Activated CD8-positive, alpha-beta memory T cell treated with anti-CD3 and anti-CD28 coated beads, Interleukin-2, amount 50 U/mL, for 1 hour (primary cell): ENCODE measurements around the gene MMP24.

Experiments used
- DNase-seq: peaks from one replicate; pipeline ENCODE4 v3.0.0-alpha.2; 2020; ENCODE audit errors: extremely low read depth

MMP24 gene

GRCh38 chr20:35293303-35294292 lies 67.1 kb downstream of the MMP24 start:
- DNase-seq: no peak

GRCh38 chr20:35294293-35294685 lies 67.8 kb downstream of the MMP24 start:
- DNase-seq: no peak

DNA sequence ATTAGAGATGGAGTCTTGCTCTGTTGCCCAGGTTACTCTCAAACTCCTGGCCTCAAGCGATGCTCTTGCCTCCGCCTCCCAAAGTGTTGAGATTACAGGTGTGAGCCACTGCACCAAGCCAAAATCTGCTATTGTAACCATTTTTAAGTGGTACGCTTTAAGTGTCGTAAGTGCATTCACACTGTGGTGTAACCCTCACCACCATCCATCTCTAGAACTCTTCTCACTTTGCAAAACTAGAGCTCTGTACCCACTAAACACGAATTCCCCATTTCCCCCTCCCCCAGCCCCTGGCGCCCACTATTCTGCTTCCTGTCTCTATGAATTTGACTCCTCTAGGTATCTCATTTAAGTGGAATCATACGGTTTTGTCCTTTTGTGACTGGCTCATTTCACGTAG lies 68.6 kb downstream of the MMP24 start:
- DNase-seq: no peak

- no peak for DNase-seq
Measured at GRCh38 chr20:35295674-35296073, 69.2 kb downstream of the MMP24 start.

DNA sequence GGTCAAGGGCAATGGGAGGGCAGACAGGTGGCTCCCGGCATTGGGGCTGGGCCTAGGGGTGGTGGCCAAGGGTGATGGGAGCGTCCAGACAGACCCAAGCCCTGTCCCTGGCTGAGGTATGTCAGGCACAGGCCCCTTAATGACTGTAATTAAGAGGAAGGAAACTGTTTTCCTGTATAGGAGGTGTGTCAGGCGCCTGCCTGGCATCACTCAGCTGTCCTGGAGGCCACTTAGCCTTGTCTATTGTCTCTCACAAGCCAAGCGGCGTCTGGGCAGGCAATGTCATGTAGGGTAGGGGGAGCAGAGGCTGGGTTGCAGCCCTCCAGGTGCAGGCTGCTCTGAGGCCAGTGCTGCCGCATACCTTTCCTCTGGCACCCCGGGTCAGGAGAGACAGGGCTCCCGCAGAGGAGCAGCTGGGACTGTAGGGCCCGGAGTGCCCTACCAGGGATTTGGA lies 69.6 kb downstream of the MMP24 start:
- no peak for DNase-seq

GRCh38 chr20:35297155-35297554 lies 70.7 kb downstream of the MMP24 start:
- DNase-seq: no peak

DNA sequence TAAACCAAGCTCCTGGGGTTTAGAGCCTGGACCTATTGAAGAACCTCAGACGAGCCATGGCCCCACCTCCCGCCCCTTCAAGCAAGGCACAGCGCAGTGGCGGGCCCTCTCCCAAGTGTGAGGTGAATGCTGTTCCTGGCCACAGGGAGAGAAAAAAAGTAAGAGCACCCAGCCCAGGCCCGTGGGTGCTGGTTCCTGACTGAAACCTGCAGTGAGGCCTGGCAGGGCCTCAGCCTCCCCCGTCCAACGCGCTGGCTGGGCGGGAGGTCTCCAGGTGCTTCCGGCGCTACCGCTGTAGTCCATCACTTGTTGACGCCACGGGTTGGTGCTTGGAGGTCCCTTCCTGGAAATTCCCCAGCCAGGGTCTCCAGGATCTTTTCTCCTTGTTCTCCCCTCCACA lies 71.2 kb downstream of the MMP24 start:
- DNase-seq: no peak

GRCh38 chr20:35298264-35298663 lies 71.8 kb downstream of the MMP24 start:
- no peak for DNase-seq

GRCh38 chr20:35299780-35300179 lies 73.3 kb downstream of the MMP24 start:
- DNase-seq: no peak

GRCh38 chr20:35300469-35301262 lies 74.2 kb downstream of the MMP24 start:
- no peak for DNase-seq

DNA sequence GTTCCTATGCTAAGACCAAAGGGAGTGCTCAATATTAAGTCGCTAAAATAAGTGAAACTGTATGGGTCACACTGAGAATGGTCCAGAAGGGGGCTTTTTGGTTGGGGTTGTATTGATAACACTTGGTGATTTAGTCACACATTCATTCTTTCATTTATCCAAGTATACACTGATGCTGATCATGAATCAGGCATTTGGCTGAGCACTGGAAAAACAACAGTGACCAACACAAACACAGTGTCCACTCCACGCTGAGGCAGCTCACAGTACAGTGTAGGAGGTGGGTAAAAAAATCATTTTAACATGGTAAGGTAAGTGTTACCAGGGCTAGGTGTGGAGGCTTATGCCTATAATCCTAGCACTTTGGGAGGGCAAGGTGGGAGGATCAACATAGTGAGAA lies 74.9 kb downstream of the MMP24 start:
- DNase-seq: no peak

GRCh38 chr20:35302421-35303335 lies 76.2 kb downstream of the MMP24 start:
- no peak for DNase-seq

DNA sequence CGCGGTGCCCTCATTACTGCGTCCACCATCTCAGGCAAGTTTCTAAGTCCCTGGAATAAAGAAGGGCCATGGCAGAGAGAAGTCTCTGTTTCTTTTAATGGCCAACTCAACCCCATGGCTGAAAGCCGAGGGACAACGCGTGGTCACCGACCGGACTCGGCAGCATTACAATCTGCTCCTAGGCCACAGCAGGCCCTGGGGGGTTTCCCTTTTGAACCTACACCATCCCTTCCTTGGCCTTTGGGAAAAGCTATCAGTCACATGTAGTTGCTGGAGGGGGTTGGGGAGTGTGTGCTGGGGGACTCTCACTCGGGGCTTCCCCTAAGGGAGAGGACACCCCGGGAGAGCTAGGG lies 76.9 kb downstream of the MMP24 start:
- DNase-seq: no peak

DNA sequence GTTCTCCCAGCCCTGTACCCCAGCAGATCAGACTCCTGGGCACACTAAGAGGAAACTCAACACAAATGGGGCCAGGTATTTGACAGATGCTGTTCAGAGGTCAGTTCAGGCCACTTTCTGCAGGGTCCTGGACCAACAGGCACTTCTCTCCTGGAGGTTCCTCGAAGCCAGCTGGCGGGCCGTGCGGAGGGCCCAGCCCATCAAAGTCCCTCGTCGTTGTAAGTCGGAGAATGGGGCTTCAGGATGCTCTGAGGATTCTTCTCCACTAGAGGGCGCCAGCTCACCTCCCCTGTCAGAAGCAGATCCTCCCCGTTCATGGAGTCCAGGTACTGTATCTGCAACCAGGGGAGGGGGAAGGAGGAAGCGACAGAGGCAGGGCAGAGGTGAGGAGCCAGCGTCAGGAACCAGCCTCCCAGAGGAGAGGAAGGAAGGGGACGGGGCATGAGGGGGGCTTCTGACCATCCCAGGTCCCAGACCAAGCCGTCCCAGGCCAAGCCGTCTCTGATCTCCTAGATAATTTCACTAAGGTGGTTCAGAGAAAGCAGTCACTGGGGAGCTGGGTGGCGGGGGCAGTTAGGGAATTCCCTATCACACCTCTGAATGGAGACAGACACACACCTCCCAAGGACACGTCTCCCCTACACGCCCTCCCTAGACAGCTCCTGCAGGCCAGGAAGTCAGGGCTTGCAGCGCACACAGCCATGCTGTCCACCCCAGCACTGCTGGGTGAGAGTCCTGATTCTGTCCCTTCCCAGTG lies 77.4 kb downstream of the MMP24 start:
- peak; percentile 43 for DNase-seq

DNA sequence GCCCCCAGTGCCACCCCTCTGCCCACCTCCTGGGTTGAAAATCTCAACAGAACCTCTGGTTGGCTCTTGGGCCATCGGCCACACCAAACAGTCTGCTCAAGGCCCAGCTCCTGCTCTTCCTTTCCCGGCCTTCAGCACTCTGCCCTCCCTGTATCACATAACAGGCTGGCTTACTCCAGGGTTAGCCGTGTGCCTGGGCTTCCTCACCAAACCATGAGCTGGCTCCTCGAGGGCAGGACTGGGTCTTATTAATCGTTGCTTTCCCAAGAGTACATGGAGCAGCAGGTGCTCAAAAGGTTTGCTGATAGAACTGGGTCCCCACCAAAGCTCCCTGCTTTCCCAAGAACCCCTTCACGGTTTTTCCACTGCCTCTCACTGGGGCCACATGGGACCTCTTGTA lies 78.5 kb downstream of the MMP24 start:
- no peak for DNase-seq

DNA sequence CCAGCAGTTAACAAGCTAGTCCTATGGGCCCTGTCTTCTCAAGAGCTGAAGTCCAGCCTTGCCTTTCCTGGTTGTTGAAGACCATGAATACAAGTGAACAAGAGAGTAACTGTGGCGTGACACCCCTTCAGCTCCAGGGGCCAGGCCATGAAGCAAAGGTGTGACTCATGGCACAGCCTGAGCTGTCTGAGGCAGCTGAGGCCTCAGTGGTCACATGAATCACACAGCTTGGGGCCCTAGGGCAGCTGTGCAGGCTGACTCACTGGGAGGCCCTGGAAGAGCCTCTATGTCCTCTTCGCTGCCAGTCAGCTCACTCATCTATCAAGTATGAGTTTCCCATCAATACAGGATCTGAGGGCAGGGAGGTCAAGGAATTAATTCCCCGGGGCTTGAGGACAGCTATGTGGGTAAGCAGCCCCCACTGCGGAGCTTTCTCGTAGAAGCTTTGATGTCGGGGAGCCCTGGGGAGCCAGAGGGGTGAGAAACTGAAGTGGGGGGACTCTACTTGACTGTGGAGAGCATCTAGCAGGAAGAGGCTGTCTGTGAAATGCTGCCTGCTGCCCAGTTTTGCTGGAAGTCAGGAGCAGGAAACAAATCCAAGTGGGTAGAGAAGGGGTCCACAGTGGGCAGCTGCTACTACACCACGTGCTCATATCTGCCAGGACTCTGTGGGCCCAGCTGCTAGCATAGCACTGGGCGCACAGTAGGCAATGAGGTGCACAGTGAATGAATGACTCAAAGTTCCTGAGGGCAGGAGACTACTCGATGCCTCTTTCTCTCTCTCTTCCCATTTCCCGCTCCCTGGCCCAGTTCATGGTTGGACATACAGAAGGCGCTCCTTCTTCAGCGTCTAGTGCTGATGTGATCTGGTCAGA lies 79.4 kb downstream of the MMP24 start:
- DNase-seq: no peak

GRCh38 chr20:35306931-35307517 lies 80.5 kb downstream of the MMP24 start:
- no peak for DNase-seq

- no peak for DNase-seq
Measured at GRCh38 chr20:35307666-35308653, 81.5 kb downstream of the MMP24 start.
